SK-N-MC (cell line): ENCODE results near the gene FKBP1A.

ENCODE experiments used
- DNase-seq: peaks from one replicate; pipeline ENCODE4 v3.0.0-alpha.2; 2011; ENCODE audit warnings: low read depth, low spot score
- H3K27ac ChIP-seq: fragments of 200-600 bp; sonication (generic); 2 replicates; pipeline ENCODE4 v1.5.1; 2016; ENCODE audit warnings: mixed run types
- H3K36me3 ChIP-seq: fragments of 200-600 bp; sonication (generic); 2 replicates; pipeline ENCODE4 v1.6.1; 2017; ENCODE audit warnings: antibody characterized with exemption, low read length, mixed read lengths; ENCODE audit not compliant: insufficient read depth
- H3K4me3 ChIP-seq: fragments of 200-600 bp; sonication (generic); 2 replicates; pipeline ENCODE4 v1.5.1; 2016
- H3K9ac ChIP-seq: fragments of 200-600 bp; sonication (generic); 2 replicates; pipeline ENCODE4 v1.8.0; 2017; ENCODE audit warnings: mixed run types, mixed read lengths; ENCODE audit not compliant: insufficient read length
- H3K9me3 ChIP-seq: fragments of 200-600 bp; sonication (generic); 2 replicates; pipeline ENCODE4 v1.6.1; 2017; ENCODE audit warnings: low read depth, mild to moderate bottlenecking, antibody characterized with exemption, low read length, moderate library complexity, mixed read lengths
- EZH2 ChIP-seq: fragments of 200-600 bp; sonication (generic); IDR thresholded peaks from one replicate; pipeline ENCODE4 v1.6.1; 2017; ENCODE audit warnings: antibody characterized with exemption
- FOXP2 ChIP-seq: optimal IDR thresholded peaks from 2 replicates; pipeline ENCODE3; 2011; ENCODE audit warnings: mild to moderate bottlenecking, moderate library complexity; ENCODE audit not compliant: insufficient read depth; ENCODE audit errors: extremely low read length, control extremely low read depth
- POLR2AphosphoS5 ChIP-seq: IDR thresholded peaks from 2 replicates; pipeline ENCODE4 v1.6.1; 2012; ENCODE audit warnings: mild to moderate bottlenecking, low read depth, low read length, borderline replicate concordance

FKBP1A gene

GRCh38 chr20:1423206-1423605 lies 30.4 kb upstream of the FKBP1A start:
- no peak for DNase-seq
- Histone ChIP-seq H3K36me3 (no peaks in the 10 kb centered on the region), H3K9me3 (no peaks in the 10 kb centered on the region), H3K9ac (no peak overlapping the region), H3K27ac (no peak overlapping the region), H3K4me3 (no peak overlapping the region)
- no peak for TF ChIP-seq POLR2AphosphoS5
- no peak for TF ChIP-seq EZH2
- no peak for TF ChIP-seq FOXP2

GRCh38 chr20:1422753-1423152 lies 29.9 kb upstream of the FKBP1A start:
- H3K9ac ChIP-seq, result no peak overlapping the region
- TF ChIP-seq POLR2AphosphoS5 (no peak), EZH2 (no peak), FOXP2 (no peak)
- no peak overlapping the region for H3K4me3 ChIP-seq
- no peak overlapping the region for H3K27ac ChIP-seq
- no peaks in the 10 kb centered on the region for H3K36me3 ChIP-seq
- no peak for DNase-seq
- no peaks in the 10 kb centered on the region for H3K9me3 ChIP-seq

GRCh38 chr20:1420066-1420465 lies 27.2 kb upstream of the FKBP1A start:
- no peak for DNase-seq
- Histone ChIP-seq H3K27ac (no peak overlapping the region), H3K9ac (no peak overlapping the region), H3K9me3 (no peaks in the 10 kb centered on the region), H3K36me3 (no peaks in the 10 kb centered on the region), H3K4me3 (no peak overlapping the region)
- TF ChIP-seq FOXP2 (no peak), EZH2 (no peak), POLR2AphosphoS5 (no peak)

GRCh38 chr20:1418350-1418749 lies 25.5 kb upstream of the FKBP1A start:
- DNase-seq, result no peak
- TF ChIP-seq EZH2 (no peak), FOXP2 (no peak), POLR2AphosphoS5 (no peak)
- Histone ChIP-seq H3K36me3 (no peaks in the 10 kb centered on the region), H3K27ac (no peak overlapping the region), H3K9me3 (no peaks in the 10 kb centered on the region), H3K4me3 (no peak overlapping the region), H3K9ac (no peak overlapping the region)

GRCh38 chr20:1417790-1418189 lies 24.9 kb upstream of the FKBP1A start:
- H3K27ac ChIP-seq, result no peak overlapping the region

GRCh38 chr20:1417273-1417672 lies 24.4 kb upstream of the FKBP1A start:
- DNase-seq, result no peak
- H3K27ac ChIP-seq, result no peak overlapping the region

More at GRCh38 chr20:1417790-1418189, 24.9 kb upstream of the FKBP1A start:
- Histone ChIP-seq H3K4me3 (no peak overlapping the region), H3K9ac (no peak overlapping the region), H3K36me3 (no peaks in the 10 kb centered on the region), H3K9me3 (no peaks in the 10 kb centered on the region)
- TF ChIP-seq EZH2, result no peak
- TF ChIP-seq POLR2AphosphoS5, result no peak
- TF ChIP-seq FOXP2, result no peak
- no peak for DNase-seq

GRCh38 chr20:1415667-1416468 lies 23.0 kb upstream of the FKBP1A start:
- no peak overlapping the region for H3K27ac ChIP-seq
- no peak for TF ChIP-seq POLR2AphosphoS5
- no peak for TF ChIP-seq FOXP2
- TF ChIP-seq EZH2, result no peak

More at GRCh38 chr20:1417273-1417672, 24.4 kb upstream of the FKBP1A start:
- Histone ChIP-seq H3K36me3 (no peaks in the 10 kb centered on the region), H3K9ac (no peak overlapping the region), H3K4me3 (no peak overlapping the region), H3K9me3 (no peaks in the 10 kb centered on the region)
- TF ChIP-seq FOXP2, result no peak
- TF ChIP-seq POLR2AphosphoS5, result no peak
- no peak for TF ChIP-seq EZH2

GRCh38 chr20:1414982-1415381 lies 22.1 kb upstream of the FKBP1A start:
- Histone ChIP-seq H3K27ac (no peak overlapping the region), H3K9ac (no peak overlapping the region), H3K4me3 (no peak overlapping the region), H3K9me3 (no peaks in the 10 kb centered on the region), H3K36me3 (no peaks in the 10 kb centered on the region)
- TF ChIP-seq FOXP2 (no peak), EZH2 (no peak), POLR2AphosphoS5 (no peak)
- no peak for DNase-seq

More at GRCh38 chr20:1415667-1416468, 23.0 kb upstream of the FKBP1A start:
- H3K9ac ChIP-seq, result no peak overlapping the region
- no peaks in the 10 kb centered on the region for H3K36me3 ChIP-seq
- H3K9me3 ChIP-seq, result no peaks in the 10 kb centered on the region
- no peak overlapping the region for H3K4me3 ChIP-seq
- no peak for DNase-seq
